K562 (cell line): ENCODE results near the gene DKK1.

Experiments used
- CHD2 ChIP-seq: IDR thresholded peaks from 2 replicates; pipeline ENCODE4 v1.6.1; 2011; ENCODE audit warnings: low read depth, low read length
- HNRNPH1 ChIP-seq: fragments of 200-400 bp; formaldehyde crosslinking; optimal IDR thresholded peaks from 2 replicates; pipeline ENCODE3; 2017; ENCODE audit warnings: low read depth, mild to moderate bottlenecking, low read length, moderate library complexity
- MTA3 ChIP-seq: fragments of 450-650 bp; formaldehyde crosslinking; IDR thresholded peaks from 2 replicates; pipeline ENCODE4 v1.6.1; 2017; ENCODE audit warnings: mild to moderate bottlenecking, borderline replicate concordance
- POLR2A ChIP-seq: fragments of 450-650 bp; conservative IDR thresholded peaks from 2 replicates; pipeline ENCODE4 v1.6.1; 2016
- SIN3A ChIP-seq, 2 experiments: fragments of 150-350 bp in 1 of 2; IDR thresholded peaks; 2 replicates each; pipeline ENCODE4 v1.6.1; 2011 to 2016; ENCODE audit warnings: borderline replicate concordance in 2 of 2, low read depth in 2 of 2, low read length in 2 of 2, mild to moderate bottlenecking in 2 of 2, moderate library complexity in 2 of 2; ENCODE audit not compliant: control insufficient read depth in 1 of 2
- TAL1 ChIP-seq: fragments of 450-650 bp; IDR thresholded peaks from 2 replicates; pipeline ENCODE4 v1.6.1; 2016; ENCODE audit warnings: mild to moderate bottlenecking
- ZNF707 ChIP-seq: fragments of 250-450 bp; sonication (Bioruptor Pico); conservative IDR thresholded peaks from 2 replicates; pipeline ENCODE4 v1.8.0; 2022; ENCODE audit warnings: inconsistent platforms, mild to moderate bottlenecking, moderate library complexity
- TF ChIP-seq, protein P1 (sequence below), 3 experiments: IDR thresholded peaks in 2 of 3; conservative IDR thresholded peaks in 1 of 3; 2 replicates each; pipeline ENCODE4 v1.5.1; 2011 to 2012; ENCODE audit warnings: low read length in 3 of 3, mild to moderate bottlenecking in 3 of 3, control low read depth in 2 of 3, improper control_type of control experiment in 1 of 3, inconsistent platforms in 1 of 3, low read depth in 1 of 3, mixed read lengths in 1 of 3, moderate library complexity in 1 of 3; ENCODE audit not compliant: insufficient read depth in 2 of 3
- TF ChIP-seq, protein P2 (sequence below), 2 experiments: IDR thresholded peaks; 2 replicates each; pipeline ENCODE4 v1.6.1; 2012; ENCODE audit warnings: improper control_type of control experiment in 2 of 2, low read depth in 2 of 2, low read length in 2 of 2, borderline replicate concordance in 1 of 2
- TF ChIP-seq, protein P3 (sequence below), 2 experiments: fragments of 450-650 bp; conservative IDR thresholded peaks; 2 replicates each; pipeline ENCODE4 v1.6.1; 2017; ENCODE audit warnings: mild to moderate bottlenecking in 2 of 2, moderate library complexity in 2 of 2

DNA sequence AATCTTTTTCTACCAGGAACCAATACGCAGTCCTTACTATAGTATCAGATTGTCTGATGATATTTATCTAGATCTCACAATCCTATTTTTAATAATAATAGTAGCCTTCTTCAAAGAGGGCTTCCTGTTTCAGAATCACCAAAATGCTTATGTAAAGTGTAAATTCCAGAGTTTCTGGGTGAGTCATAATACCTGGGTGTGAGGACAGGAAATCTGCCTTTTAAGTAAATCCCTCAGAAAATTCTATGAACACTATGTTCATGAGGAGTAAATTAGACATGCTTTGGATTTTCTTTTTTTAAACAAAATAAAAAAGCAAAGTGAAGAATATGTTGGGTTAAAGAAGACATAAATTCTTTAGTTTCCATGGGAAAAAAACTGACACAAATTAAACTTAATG is 20.5 kb downstream of the DKK1 start:
- TF ChIP-seq HNRNPH1, result no peak
- TF ChIP-seq, protein P1, sequence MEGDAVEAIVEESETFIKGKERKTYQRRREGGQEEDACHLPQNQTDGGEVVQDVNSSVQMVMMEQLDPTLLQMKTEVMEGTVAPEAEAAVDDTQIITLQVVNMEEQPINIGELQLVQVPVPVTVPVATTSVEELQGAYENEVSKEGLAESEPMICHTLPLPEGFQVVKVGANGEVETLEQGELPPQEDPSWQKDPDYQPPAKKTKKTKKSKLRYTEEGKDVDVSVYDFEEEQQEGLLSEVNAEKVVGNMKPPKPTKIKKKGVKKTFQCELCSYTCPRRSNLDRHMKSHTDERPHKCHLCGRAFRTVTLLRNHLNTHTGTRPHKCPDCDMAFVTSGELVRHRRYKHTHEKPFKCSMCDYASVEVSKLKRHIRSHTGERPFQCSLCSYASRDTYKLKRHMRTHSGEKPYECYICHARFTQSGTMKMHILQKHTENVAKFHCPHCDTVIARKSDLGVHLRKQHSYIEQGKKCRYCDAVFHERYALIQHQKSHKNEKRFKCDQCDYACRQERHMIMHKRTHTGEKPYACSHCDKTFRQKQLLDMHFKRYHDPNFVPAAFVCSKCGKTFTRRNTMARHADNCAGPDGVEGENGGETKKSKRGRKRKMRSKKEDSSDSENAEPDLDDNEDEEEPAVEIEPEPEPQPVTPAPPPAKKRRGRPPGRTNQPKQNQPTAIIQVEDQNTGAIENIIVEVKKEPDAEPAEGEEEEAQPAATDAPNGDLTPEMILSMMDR (IDR thresholded peaks at IDR 0.05 in 2 of 3, conservative IDR thresholded peaks at IDR 0.05 in 1 of 3; ENCODE audit: insufficient read depth in 2 of 3, low read depth in 1 of 3, low read length in 3 of 3), result no peak
- TF ChIP-seq CHD2, result no peak
- TF ChIP-seq MTA3, result no peak
- TF ChIP-seq, protein P2, sequence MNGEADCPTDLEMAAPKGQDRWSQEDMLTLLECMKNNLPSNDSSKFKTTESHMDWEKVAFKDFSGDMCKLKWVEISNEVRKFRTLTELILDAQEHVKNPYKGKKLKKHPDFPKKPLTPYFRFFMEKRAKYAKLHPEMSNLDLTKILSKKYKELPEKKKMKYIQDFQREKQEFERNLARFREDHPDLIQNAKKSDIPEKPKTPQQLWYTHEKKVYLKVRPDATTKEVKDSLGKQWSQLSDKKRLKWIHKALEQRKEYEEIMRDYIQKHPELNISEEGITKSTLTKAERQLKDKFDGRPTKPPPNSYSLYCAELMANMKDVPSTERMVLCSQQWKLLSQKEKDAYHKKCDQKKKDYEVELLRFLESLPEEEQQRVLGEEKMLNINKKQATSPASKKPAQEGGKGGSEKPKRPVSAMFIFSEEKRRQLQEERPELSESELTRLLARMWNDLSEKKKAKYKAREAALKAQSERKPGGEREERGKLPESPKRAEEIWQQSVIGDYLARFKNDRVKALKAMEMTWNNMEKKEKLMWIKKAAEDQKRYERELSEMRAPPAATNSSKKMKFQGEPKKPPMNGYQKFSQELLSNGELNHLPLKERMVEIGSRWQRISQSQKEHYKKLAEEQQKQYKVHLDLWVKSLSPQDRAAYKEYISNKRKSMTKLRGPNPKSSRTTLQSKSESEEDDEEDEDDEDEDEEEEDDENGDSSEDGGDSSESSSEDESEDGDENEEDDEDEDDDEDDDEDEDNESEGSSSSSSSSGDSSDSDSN (IDR thresholded peaks at IDR 0.05; ENCODE audit: borderline replicate concordance in 1 of 2, low read depth in 2 of 2, low read length in 2 of 2), result no peak
- TF ChIP-seq, protein P3, sequence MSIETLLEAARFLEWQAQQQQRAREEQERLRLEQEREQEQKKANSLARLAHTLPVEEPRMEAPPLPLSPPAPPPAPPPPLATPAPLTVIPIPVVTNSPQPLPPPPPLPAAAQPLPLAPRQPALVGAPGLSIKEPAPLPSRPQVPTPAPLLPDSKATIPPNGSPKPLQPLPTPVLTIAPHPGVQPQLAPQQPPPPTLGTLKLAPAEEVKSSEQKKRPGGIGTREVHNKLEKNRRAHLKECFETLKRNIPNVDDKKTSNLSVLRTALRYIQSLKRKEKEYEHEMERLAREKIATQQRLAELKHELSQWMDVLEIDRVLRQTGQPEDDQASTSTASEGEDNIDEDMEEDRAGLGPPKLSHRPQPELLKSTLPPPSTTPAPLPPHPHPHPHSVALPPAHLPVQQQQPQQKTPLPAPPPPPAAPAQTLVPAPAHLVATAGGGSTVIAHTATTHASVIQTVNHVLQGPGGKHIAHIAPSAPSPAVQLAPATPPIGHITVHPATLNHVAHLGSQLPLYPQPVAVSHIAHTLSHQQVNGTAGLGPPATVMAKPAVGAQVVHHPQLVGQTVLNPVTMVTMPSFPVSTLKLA (conservative IDR thresholded peaks at IDR 0.05), result no peak
- no peak for TF ChIP-seq SIN3A (IDR thresholded peaks at IDR 0.05; ENCODE audit: borderline replicate concordance in 2 of 2, control insufficient read depth in 1 of 2, low read depth in 2 of 2, low read length in 2 of 2)
- TF ChIP-seq TAL1, result no peak
- no peak for TF ChIP-seq ZNF707 (CRISPR knock-in tag)
- no peak for TF ChIP-seq POLR2A
